Measurements from ENCODE around the gene TM4SF4. TPM values are rescaled to one million over a fixed set of nuclear protein-coding genes. Genes with fewer than 3 reads are reported as not detected.

The TM4SF4 gene
- total and polyA plus RNA-seq, 4 donors = 184 to 230 (median 208) TPM

DNA sequence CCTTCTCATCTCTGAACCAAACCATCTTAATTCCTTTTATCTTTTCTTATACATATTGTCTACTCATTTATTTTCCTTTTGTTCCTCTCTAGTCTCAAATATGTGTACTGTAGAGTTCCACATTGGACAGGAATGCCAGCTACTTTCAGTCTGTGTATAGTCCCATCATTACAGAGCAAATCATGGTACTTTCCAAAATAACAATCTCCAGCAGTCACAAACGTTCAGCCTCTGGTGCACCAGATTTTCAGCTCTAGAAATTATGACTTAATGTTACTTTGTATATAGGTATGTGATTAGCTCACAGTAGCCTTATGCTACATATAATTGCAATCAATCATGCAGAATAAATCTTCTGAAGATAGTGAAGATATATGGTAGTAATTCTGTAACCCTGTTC is 32.5 kb upstream of the TM4SF4 start:
- Histone ChIP-seq H3K27ac (ENCODE audit: low read depth in 1 of 2, low read length in 2 of 2) (no peak overlapping the region), H3K27me3 (ENCODE audit: control insufficient read depth in 4 of 4, insufficient read depth in 4 of 4, low read length in 3 of 4) (no peaks in the 10 kb centered on the region)
- no peak for TF ChIP-seq EGR1 (IDR thresholded peaks at IDR 0.05; ENCODE audit: low read depth in 2 of 2)
- TF ChIP-seq FOXA1 (IDR thresholded peaks at IDR 0.05) = no peak
- TF ChIP-seq NR2F2 (IDR thresholded peaks at IDR 0.05) = no peak
- no peak for TF ChIP-seq GABPA (IDR thresholded peaks at IDR 0.05 in 1 of 2, conservative IDR thresholded peaks at IDR 0.05 in 1 of 2)
- TF ChIP-seq FOXA2 (IDR thresholded peaks at IDR 0.05) = no peak
- no peak for TF ChIP-seq ATF3 (IDR thresholded peaks at IDR 0.05)
- no peak for TF ChIP-seq MAX (IDR thresholded peaks at IDR 0.05)
- TF ChIP-seq RAD21 (IDR thresholded peaks at IDR 0.05) = no peak
- TF ChIP-seq, protein P1, sequence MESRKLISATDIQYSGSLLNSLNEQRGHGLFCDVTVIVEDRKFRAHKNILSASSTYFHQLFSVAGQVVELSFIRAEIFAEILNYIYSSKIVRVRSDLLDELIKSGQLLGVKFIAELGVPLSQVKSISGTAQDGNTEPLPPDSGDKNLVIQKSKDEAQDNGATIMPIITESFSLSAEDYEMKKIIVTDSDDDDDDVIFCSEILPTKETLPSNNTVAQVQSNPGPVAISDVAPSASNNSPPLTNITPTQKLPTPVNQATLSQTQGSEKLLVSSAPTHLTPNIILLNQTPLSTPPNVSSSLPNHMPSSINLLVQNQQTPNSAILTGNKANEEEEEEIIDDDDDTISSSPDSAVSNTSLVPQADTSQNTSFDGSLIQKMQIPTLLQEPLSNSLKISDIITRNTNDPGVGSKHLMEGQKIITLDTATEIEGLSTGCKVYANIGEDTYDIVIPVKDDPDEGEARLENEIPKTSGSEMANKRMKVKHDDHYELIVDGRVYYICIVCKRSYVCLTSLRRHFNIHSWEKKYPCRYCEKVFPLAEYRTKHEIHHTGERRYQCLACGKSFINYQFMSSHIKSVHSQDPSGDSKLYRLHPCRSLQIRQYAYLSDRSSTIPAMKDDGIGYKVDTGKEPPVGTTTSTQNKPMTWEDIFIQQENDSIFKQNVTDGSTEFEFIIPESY (IDR thresholded peaks at IDR 0.05) = no peak
- no peak for TF ChIP-seq HNF4G (IDR thresholded peaks at IDR 0.05)
- TF ChIP-seq YY1 (IDR thresholded peaks at IDR 0.05) = no peak
- no peak for TF ChIP-seq HNF4A (conservative IDR thresholded peaks at IDR 0.05)
- TF ChIP-seq, protein P2, sequence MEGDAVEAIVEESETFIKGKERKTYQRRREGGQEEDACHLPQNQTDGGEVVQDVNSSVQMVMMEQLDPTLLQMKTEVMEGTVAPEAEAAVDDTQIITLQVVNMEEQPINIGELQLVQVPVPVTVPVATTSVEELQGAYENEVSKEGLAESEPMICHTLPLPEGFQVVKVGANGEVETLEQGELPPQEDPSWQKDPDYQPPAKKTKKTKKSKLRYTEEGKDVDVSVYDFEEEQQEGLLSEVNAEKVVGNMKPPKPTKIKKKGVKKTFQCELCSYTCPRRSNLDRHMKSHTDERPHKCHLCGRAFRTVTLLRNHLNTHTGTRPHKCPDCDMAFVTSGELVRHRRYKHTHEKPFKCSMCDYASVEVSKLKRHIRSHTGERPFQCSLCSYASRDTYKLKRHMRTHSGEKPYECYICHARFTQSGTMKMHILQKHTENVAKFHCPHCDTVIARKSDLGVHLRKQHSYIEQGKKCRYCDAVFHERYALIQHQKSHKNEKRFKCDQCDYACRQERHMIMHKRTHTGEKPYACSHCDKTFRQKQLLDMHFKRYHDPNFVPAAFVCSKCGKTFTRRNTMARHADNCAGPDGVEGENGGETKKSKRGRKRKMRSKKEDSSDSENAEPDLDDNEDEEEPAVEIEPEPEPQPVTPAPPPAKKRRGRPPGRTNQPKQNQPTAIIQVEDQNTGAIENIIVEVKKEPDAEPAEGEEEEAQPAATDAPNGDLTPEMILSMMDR (IDR thresholded peaks at IDR 0.05; ENCODE audit: low read depth, low read length, missing input control) = no peak

DNA sequence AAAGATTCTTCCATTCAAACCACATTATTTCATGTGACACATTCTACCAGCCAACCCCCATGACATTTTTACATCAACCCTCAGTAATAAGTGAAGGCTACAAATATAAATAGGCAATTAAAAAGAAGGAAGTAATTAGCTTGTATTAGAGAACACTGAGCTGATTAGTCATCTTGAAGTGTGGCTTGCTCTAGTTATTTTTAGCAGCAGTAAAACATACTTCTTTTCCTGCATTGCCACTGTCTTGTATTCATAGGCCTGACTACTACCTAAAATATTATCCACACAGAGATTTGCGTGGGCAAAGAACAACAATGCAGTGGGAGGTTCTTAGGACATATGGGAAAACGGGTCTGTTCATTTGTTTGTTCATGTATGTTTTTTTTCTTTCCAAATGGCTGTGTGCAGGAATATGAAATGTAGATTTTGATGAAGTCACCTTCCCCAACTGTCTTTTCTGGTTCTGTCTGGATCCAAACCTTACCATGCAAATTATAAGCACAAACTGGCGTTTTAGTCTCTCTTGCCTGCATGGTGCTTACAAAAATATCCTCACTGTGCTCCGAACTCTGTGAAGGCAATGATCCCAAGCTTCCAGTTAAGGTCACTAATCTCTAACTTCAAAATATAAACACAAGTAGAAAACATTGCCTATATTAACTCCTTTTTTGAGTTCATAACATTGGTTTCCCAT is 31.5 kb upstream of the TM4SF4 start:
- no peaks in the 10 kb centered on the region for H3K27me3 ChIP-seq (ENCODE audit: control insufficient read depth in 4 of 4, insufficient read depth in 4 of 4, low read length in 3 of 4)
- no peak for DNase-seq (ENCODE audit: low spot score)
- H3K9ac ChIP-seq (ENCODE audit: low read depth in 1 of 2, low read length in 2 of 2) = no peak overlapping the region
- H3K36me3 ChIP-seq (ENCODE audit: control insufficient read depth in 4 of 4, insufficient read depth in 3 of 4, low read depth in 1 of 4, low read length in 3 of 4) = no peaks in the 10 kb centered on the region
- H3K27ac ChIP-seq (ENCODE audit: low read depth in 1 of 2, low read length in 2 of 2) = no peak overlapping the region
- H3K4me1 ChIP-seq (ENCODE audit: control insufficient read depth in 4 of 4, insufficient read depth in 4 of 4, low read length in 3 of 4) = no peaks in the 10 kb centered on the region
- TF ChIP-seq JUND (IDR thresholded peaks at IDR 0.05) (no peak), GABPA (IDR thresholded peaks at IDR 0.05 in 1 of 2, conservative IDR thresholded peaks at IDR 0.05 in 1 of 2) (no peak), RAD21 (IDR thresholded peaks at IDR 0.05) (no peak), YY1 (IDR thresholded peaks at IDR 0.05) (no peak), FOXA2 (IDR thresholded peaks at IDR 0.05) (no peak), ATF3 (IDR thresholded peaks at IDR 0.05) (no peak), HNF4G (IDR thresholded peaks at IDR 0.05) (no peak), EGR1 (IDR thresholded peaks at IDR 0.05; ENCODE audit: low read depth in 2 of 2) (no peak)
- TF ChIP-seq, protein P1 (IDR thresholded peaks at IDR 0.05) = no peak
- H3K9me3 ChIP-seq (ENCODE audit: control insufficient read depth in 4 of 4, low read length in 3 of 4) = no peaks in the 10 kb centered on the region
- WGBS = 79% methylated on average over 4 of the region's 4 CpGs
- H3K4me3 ChIP-seq (ENCODE audit: low read depth in 1 of 3, low read length in 3 of 3) = no peak overlapping the region

More for the DNA sequence above, 32.5 kb upstream of the TM4SF4 start:
- Histone ChIP-seq H3K4me3 (ENCODE audit: low read depth in 1 of 3, low read length in 3 of 3) (no peak overlapping the region), H3K36me3 (ENCODE audit: control insufficient read depth in 4 of 4, insufficient read depth in 3 of 4, low read depth in 1 of 4, low read length in 3 of 4) (no peaks in the 10 kb centered on the region), H3K9ac (ENCODE audit: low read depth in 1 of 2, low read length in 2 of 2) (no peak overlapping the region), H3K9me3 (ENCODE audit: control insufficient read depth in 4 of 4, low read length in 3 of 4) (no peaks in the 10 kb centered on the region), H3K4me1 (ENCODE audit: control insufficient read depth in 4 of 4, insufficient read depth in 4 of 4, low read length in 3 of 4) (peaks cover 0 to 4% (median 1%) of the 10 kb centered on the region in 4 donors)
- no peak for DNase-seq (ENCODE audit: low spot score)
- 72% methylated on average over 1 of the region's 1 CpG for WGBS

Data from liver (tissue), 9 donors.